HEK293 (cell line): ENCODE results near the gene ADGRF1.

ENCODE experiments used
- CTCF ChIA-PET: fragments of 350-600 bp; formaldehyde crosslinking; extraction: SDS; loops from one replicate; lab custom pipeline; 2021; ENCODE audit warnings: antibody characterized with exemption; lab: Yijun Ruan, JAX
- POLR2A ChIA-PET: fragments of 300-600 bp; formaldehyde crosslinking; extraction: SDS; loops from one replicate; lab custom pipeline; 2020; ENCODE audit warnings: antibody characterized with exemption, inconsistent platforms; lab: Yijun Ruan, JAX
- H3K27ac ChIP-seq: fragments of 200-500 bp; sonication (Bioruptor generic); 2 replicates; pipeline ENCODE4 v1.5.1; 2014; ENCODE audit warnings: low read depth, low read length, control low read depth, inconsistent platforms; ENCODE audit errors: extremely low read depth
- H3K36me3 ChIP-seq, 2 experiments: fragments of 200-500 bp in 1 of 2; sonication (Bioruptor generic) in 1 of 2; 1 replicate in 1 of 2; 2 replicates in 1 of 2; pipeline ENCODE4 v1.5.1; 2014 to 2017; ENCODE audit warnings: inconsistent platforms in 2 of 2, low read length in 2 of 2; ENCODE audit not compliant: control insufficient read depth in 2 of 2, insufficient read depth in 1 of 2
- H3K4me1 ChIP-seq: fragments of 200-500 bp; sonication (Bioruptor generic); 2 replicates; pipeline ENCODE4 v1.5.1; 2014; ENCODE audit warnings: mild to moderate bottlenecking, low read length, inconsistent platforms; ENCODE audit not compliant: control insufficient read depth, insufficient read depth
- H3K4me3 ChIP-seq: 2 replicates; pipeline ENCODE4 v1.5.1; 2011; ENCODE audit warnings: low read depth, mild to moderate bottlenecking, control low read depth, low read length, moderate library complexity
- H3K9me3 ChIP-seq: fragments of 200-500 bp; sonication (Bioruptor generic); 2 replicates; pipeline ENCODE4 v1.5.1; 2014; ENCODE audit warnings: low read depth, low read length, inconsistent platforms; ENCODE audit not compliant: control insufficient read depth, insufficient read depth
- BCL11B ChIP-seq: fragments of 450-650 bp; formaldehyde crosslinking; IDR thresholded peaks from 2 replicates; pipeline ENCODE4 v1.5.1; 2016; ENCODE audit warnings: low read depth, missing biosample characterization, missing genetic modification characterization
- MYNN ChIP-seq: fragments of 450-650 bp; formaldehyde crosslinking; IDR thresholded peaks from 2 replicates; pipeline ENCODE4 v1.5.1; 2016; ENCODE audit warnings: missing biosample characterization, missing genetic modification characterization, borderline replicate concordance
- PRDM1 ChIP-seq: fragments of 450-650 bp; formaldehyde crosslinking; IDR thresholded peaks from 2 replicates; pipeline ENCODE4; 2016; ENCODE audit warnings: missing biosample characterization, missing genetic modification characterization
- ZBTB21 ChIP-seq: fragments of 450-650 bp; formaldehyde crosslinking; IDR thresholded peaks from 2 replicates; pipeline ENCODE4 v1.5.1; 2017; ENCODE audit warnings: missing biosample characterization, missing genetic modification characterization
- ZFP69B ChIP-seq: fragments of 450-650 bp; formaldehyde crosslinking; IDR thresholded peaks from 2 replicates; pipeline ENCODE4 v1.5.1; 2016; ENCODE audit warnings: missing biosample characterization, missing genetic modification characterization
- ZNF24 ChIP-seq: fragments of 450-650 bp; formaldehyde crosslinking; IDR thresholded peaks from 2 replicates; pipeline ENCODE4 v1.5.1; 2016; ENCODE audit warnings: missing biosample characterization, missing genetic modification characterization
- ZNF354C ChIP-seq: fragments of 450-650 bp; formaldehyde crosslinking; IDR thresholded peaks from 2 replicates; pipeline ENCODE4 v1.5.1; 2016; ENCODE audit warnings: missing biosample characterization, missing genetic modification characterization, low read depth, borderline replicate concordance
- ZNF433 ChIP-seq: fragments of 450-650 bp; formaldehyde crosslinking; IDR thresholded peaks from 2 replicates; pipeline ENCODE4 v1.5.1; 2016; ENCODE audit warnings: missing biosample characterization, missing genetic modification characterization, low read depth
- ZNF514 ChIP-seq: fragments of 450-650 bp; formaldehyde crosslinking; IDR thresholded peaks from 2 replicates; pipeline ENCODE4 v1.5.1; 2016; ENCODE audit warnings: missing biosample characterization, missing genetic modification characterization
- ZNF548 ChIP-seq: fragments of 450-650 bp; formaldehyde crosslinking; IDR thresholded peaks from 2 replicates; pipeline ENCODE4 v1.5.1; 2016; ENCODE audit warnings: missing biosample characterization, missing genetic modification characterization
- ZNF654 ChIP-seq: fragments of 450-650 bp; formaldehyde crosslinking; IDR thresholded peaks from 2 replicates; pipeline ENCODE4 v1.5.1; 2016; ENCODE audit warnings: low read depth, missing biosample characterization, missing genetic modification characterization
- ZNF660 ChIP-seq: fragments of 450-650 bp; IDR thresholded peaks from 2 replicates; pipeline ENCODE4 v1.5.1; 2018; ENCODE audit warnings: missing biosample characterization, mild to moderate bottlenecking, missing genetic modification characterization
- ZNF664 ChIP-seq: fragments of 450-650 bp; formaldehyde crosslinking; IDR thresholded peaks from 2 replicates; pipeline ENCODE4 v1.5.1; 2016; ENCODE audit warnings: missing biosample characterization, missing genetic modification characterization
- ZNF76 ChIP-seq: fragments of 450-650 bp; formaldehyde crosslinking; IDR thresholded peaks from 2 replicates; pipeline ENCODE4; 2016; ENCODE audit warnings: low read depth, missing biosample characterization, missing genetic modification characterization, borderline replicate concordance
- TF ChIP-seq, protein P1 (sequence below): fragments of 450-650 bp; formaldehyde crosslinking; IDR thresholded peaks from 2 replicates; pipeline ENCODE4 v1.5.1; 2016; ENCODE audit warnings: missing biosample characterization, missing genetic modification characterization
- TF ChIP-seq, protein P2 (sequence below): fragments of 450-650 bp; formaldehyde crosslinking; IDR thresholded peaks from 2 replicates; pipeline ENCODE4 v1.5.1; 2016; ENCODE audit warnings: missing biosample characterization, missing genetic modification characterization
- TF ChIP-seq, protein P3 (sequence below): fragments of 450-650 bp; formaldehyde crosslinking; IDR thresholded peaks from 2 replicates; pipeline ENCODE4 v1.5.1; 2016; ENCODE audit warnings: missing biosample characterization, missing genetic modification characterization
- TF ChIP-seq, protein P4 (sequence below): fragments of 450-650 bp; formaldehyde crosslinking; IDR thresholded peaks from 2 replicates; pipeline ENCODE4 v1.5.1; 2017; ENCODE audit warnings: missing biosample characterization, missing genetic modification characterization
- TF ChIP-seq, protein P5 (sequence below): fragments of 450-650 bp; formaldehyde crosslinking; IDR thresholded peaks from 2 replicates; pipeline ENCODE4 v1.5.1; 2016; ENCODE audit warnings: missing biosample characterization, missing genetic modification characterization

ADGRF1 gene

DNA sequence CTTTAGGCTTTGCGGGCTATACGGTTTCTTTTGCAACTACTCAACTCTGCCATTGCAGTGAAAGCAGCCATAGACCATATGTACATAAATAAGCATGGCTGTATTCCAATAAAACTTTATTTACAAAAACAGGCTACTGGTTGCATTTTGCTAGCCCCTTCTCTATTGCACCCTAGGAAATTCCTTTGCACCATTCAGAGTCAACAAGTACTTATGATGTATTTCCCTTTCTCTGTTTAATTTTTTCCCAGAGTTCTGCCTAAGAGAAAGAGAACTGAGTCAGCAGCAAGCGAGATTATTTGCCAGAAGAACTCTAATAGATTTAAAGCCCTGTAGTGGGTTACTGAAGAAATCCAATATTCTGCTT is 33.8 kb downstream of the ADGRF1 start (continued):
- TF ChIP-seq, protein P1, sequence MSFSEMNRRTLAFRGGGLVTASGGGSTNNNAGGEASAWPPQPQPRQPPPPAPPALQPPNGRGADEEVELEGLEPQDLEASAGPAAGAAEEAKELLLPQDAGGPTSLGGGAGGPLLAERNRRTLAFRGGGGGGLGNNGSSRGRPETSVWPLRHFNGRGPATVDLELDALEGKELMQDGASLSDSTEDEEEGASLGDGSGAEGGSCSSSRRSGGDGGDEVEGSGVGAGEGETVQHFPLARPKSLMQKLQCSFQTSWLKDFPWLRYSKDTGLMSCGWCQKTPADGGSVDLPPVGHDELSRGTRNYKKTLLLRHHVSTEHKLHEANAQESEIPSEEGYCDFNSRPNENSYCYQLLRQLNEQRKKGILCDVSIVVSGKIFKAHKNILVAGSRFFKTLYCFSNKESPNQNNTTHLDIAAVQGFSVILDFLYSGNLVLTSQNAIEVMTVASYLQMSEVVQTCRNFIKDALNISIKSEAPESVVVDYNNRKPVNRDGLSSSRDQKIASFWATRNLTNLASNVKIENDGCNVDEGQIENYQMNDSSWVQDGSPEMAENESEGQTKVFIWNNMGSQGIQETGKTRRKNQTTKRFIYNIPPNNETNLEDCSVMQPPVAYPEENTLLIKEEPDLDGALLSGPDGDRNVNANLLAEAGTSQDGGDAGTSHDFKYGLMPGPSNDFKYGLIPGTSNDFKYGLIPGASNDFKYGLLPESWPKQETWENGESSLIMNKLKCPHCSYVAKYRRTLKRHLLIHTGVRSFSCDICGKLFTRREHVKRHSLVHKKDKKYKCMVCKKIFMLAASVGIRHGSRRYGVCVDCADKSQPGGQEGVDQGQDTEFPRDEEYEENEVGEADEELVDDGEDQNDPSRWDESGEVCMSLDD (tag by site-specific recombination), result no peak

DNA sequence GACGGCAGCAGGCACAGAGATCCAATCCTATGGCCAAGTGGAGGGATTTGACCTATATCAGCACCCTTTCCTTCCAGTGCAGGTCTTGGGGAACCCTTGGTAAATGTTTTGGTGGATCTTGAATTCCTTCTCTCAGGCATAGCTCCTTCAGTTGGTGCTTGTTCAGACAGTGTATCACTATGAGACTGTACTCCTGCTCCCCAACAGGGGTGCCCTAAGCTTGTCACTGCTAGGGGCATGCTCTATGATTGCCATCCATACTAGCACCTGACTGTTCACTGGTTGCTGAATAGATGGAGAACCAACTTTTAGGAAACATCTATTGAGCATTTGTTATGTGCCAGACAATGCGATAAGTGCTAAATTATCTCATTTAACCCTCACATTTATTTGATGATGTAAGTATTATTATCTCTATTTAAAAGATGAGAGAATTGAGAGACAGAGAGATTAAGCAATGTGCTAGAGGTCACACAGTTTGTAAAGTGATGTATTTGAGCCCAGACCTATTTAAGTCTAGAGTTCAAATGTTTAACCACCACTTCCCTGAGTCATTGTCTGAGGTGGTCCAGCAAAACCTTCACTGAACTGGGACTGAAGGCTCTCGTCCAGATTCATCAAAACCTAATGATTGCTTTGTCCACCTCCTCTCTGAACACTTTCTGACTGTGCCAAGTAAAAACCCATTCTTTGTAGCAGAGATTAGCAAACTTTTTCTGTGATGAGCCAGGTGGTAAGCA is 34.3 kb downstream of the ADGRF1 start:
- Histone ChIP-seq H3K9me3 (no peaks in the 10 kb centered on the region), H3K36me3 (no peaks in the 10 kb centered on the region), H3K4me3 (no peak overlapping the region), H3K27ac (no peak overlapping the region), H3K4me1 (no peaks in the 10 kb centered on the region)
- no peak for TF ChIP-seq BCL11B (tag by site-specific recombination)
- no peak for TF ChIP-seq ZNF24
- no peak for TF ChIP-seq ZNF514 (tag by site-specific recombination)
- TF ChIP-seq ZNF660 (tag by site-specific recombination), result no peak
- no peak for TF ChIP-seq ZFP69B (tag by site-specific recombination)
- no peak for TF ChIP-seq ZNF76 (tag by site-specific recombination)
- TF ChIP-seq MYNN (tag by site-specific recombination), result no peak
- TF ChIP-seq ZNF548, result no peak
- TF ChIP-seq ZNF664 (tag by site-specific recombination), result no peak
- TF ChIP-seq, protein P1 (tag by site-specific recombination), result no peak
- TF ChIP-seq, protein P2, sequence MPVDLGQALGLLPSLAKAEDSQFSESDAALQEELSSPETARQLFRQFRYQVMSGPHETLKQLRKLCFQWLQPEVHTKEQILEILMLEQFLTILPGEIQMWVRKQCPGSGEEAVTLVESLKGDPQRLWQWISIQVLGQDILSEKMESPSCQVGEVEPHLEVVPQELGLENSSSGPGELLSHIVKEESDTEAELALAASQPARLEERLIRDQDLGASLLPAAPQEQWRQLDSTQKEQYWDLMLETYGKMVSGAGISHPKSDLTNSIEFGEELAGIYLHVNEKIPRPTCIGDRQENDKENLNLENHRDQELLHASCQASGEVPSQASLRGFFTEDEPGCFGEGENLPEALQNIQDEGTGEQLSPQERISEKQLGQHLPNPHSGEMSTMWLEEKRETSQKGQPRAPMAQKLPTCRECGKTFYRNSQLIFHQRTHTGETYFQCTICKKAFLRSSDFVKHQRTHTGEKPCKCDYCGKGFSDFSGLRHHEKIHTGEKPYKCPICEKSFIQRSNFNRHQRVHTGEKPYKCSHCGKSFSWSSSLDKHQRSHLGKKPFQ (tag by site-specific recombination), result no peak
- TF ChIP-seq ZNF654, result no peak
- no peak for TF ChIP-seq ZNF433 (tag by site-specific recombination)
- no peak for TF ChIP-seq ZBTB21 (tag by site-specific recombination)
- TF ChIP-seq, protein P3, sequence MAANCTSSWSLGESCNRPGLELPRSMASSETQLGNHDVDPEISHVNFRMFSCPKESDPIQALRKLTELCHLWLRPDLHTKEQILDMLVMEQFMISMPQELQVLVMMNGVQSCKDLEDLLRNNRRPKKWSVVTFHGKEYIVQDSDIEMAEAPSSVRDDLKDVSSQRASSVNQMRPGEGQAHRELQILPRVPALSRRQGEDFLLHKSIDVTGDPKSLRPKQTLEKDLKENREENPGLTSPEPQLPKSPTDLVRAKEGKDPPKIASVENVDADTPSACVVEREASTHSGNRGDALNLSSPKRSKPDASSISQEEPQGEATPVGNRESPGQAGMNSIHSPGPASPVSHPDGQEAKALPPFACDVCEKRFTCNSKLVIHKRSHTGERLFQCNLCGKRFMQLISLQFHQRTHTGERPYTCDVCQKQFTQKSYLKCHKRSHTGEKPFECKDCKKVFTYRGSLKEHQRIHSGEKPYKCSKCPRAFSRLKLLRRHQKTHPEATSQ, result no peak
- no peak for TF ChIP-seq ZNF354C (tag by site-specific recombination)
- TF ChIP-seq, protein P4, sequence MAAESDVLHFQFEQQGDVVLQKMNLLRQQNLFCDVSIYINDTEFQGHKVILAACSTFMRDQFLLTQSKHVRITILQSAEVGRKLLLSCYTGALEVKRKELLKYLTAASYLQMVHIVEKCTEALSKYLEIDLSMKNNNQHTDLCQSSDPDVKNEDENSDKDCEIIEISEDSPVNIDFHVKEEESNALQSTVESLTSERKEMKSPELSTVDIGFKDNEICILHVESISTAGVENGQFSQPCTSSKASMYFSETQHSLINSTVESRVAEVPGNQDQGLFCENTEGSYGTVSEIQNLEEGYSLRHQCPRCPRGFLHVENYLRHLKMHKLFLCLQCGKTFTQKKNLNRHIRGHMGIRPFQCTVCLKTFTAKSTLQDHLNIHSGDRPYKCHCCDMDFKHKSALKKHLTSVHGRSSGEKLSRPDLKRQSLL (tag by site-specific recombination), result no peak
- TF ChIP-seq PRDM1, result no peak
- TF ChIP-seq, protein P5, sequence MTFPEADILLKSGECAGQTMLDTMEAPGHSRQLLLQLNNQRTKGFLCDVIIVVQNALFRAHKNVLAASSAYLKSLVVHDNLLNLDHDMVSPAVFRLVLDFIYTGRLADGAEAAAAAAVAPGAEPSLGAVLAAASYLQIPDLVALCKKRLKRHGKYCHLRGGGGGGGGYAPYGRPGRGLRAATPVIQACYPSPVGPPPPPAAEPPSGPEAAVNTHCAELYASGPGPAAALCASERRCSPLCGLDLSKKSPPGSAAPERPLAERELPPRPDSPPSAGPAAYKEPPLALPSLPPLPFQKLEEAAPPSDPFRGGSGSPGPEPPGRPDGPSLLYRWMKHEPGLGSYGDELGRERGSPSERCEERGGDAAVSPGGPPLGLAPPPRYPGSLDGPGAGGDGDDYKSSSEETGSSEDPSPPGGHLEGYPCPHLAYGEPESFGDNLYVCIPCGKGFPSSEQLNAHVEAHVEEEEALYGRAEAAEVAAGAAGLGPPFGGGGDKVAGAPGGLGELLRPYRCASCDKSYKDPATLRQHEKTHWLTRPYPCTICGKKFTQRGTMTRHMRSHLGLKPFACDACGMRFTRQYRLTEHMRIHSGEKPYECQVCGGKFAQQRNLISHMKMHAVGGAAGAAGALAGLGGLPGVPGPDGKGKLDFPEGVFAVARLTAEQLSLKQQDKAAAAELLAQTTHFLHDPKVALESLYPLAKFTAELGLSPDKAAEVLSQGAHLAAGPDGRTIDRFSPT (tag by site-specific recombination), result no peak
- ChIA-PET CTCF (interaction anchor here (1.2 kb wide), 1 partner anchor 159 kb away, joined by 4 read pairs; no protein-coding TSS in a partner anchor), POLR2A (no interaction called here)
